GM18867 (cell line): ENCODE results near the gene VTI1A.
"Not testable (repeated sequence)": the region's sequence is repeated elsewhere in the genome, so short reads cannot be mapped to it uniquely, and the experiment has no call there.

Experiments
- ATAC-seq: cut with Tn5 transposase; IDR thresholded peaks from one replicate; pipeline ENCODE4 v1.9.1; 2021; ENCODE audit warnings: mild to moderate bottlenecking, moderate library complexity; ENCODE audit not compliant: unreplicated experiment

Gene VTI1A

GRCh38 chr10:112448888-112449287, 1.9 kb downstream of the VTI1A start:
- no peak for ATAC-seq

- ATAC-seq, result no peak
These were observed 8.1 kb downstream of the VTI1A start for GRCh38 chr10:112454910-112455779.

- no peak for ATAC-seq
These were observed 9.5 kb downstream of the VTI1A start for GRCh38 chr10:112456533-112456932.

GRCh38 chr10:112460366-112460765, 13.4 kb downstream of the VTI1A start:
- no peak for ATAC-seq

GRCh38 chr10:112461029-112461887, 14.2 kb downstream of the VTI1A start:
- no peak for ATAC-seq

- ATAC-seq, result not testable (repeated sequence)
These were observed 17.1 kb downstream of the VTI1A start for GRCh38 chr10:112464074-112464473.

GRCh38 chr10:112465299-112465883, 18.4 kb downstream of the VTI1A start:
- no peak for ATAC-seq

GRCh38 chr10:112466802-112467201, 19.8 kb downstream of the VTI1A start:
- no peak for ATAC-seq

- ATAC-seq, result no peak
These were observed 20.6 kb downstream of the VTI1A start for GRCh38 chr10:112467541-112468075.

GRCh38 chr10:112471878-112472487, 25.0 kb downstream of the VTI1A start:
- peak; percentile 74 for ATAC-seq

GRCh38 chr10:112475575-112476218, 28.7 kb downstream of the VTI1A start:
- ATAC-seq, result no peak

GRCh38 chr10:112481602-112482001, 34.6 kb downstream of the VTI1A start:
- ATAC-seq, result no peak

GRCh38 chr10:112484399-112484798, 37.4 kb downstream of the VTI1A start:
- no peak for ATAC-seq

- no peak for ATAC-seq
These were observed 40.9 kb downstream of the VTI1A start for GRCh38 chr10:112487964-112488363.

GRCh38 chr10:112490545-112490944, 43.5 kb downstream of the VTI1A start:
- no peak for ATAC-seq

GRCh38 chr10:112491144-112491543, 44.1 kb downstream of the VTI1A start:
- ATAC-seq, result no peak

- no peak for ATAC-seq
These were observed 45.7 kb downstream of the VTI1A start for GRCh38 chr10:112492736-112493135.

GRCh38 chr10:112497347-112497950, 50.4 kb downstream of the VTI1A start:
- ATAC-seq, result no peak

GRCh38 chr10:112498806-112499205, 51.8 kb downstream of the VTI1A start:
- no peak for ATAC-seq

GRCh38 chr10:112499985-112500384, 53.0 kb downstream of the VTI1A start:
- ATAC-seq, result not testable (repeated sequence)
